Melanocyte of skin (primary cell): ENCODE data around the gene TMIGD3. TPM values are rescaled to one million over a fixed set of nuclear protein-coding genes. Genes with fewer than 3 reads are reported as not detected.

ENCODE experiments used
- small RNA-seq, 2 donors: library from RNA; depleted of rRNA; stranded (forward); fragments of <200 nt; gene quantifications; one replicate each; pipeline ENCODE3, GENCODE V24; 2012
- total RNA-seq, 2 donors: library from RNA; depleted of rRNA; stranded (reverse); fragments of >200 nt; gene quantifications; 2 replicates each; pipeline ENCODE4 v1.2.3, GENCODE V29; 2012

Gene TMIGD3
- 1 to 10 TPM in 1 of 2 donors, under 1 TPM in 1; 0.34 to 1.3 TPM for total RNA-seq

GRCh38 chr1:111503585-111504060 lies at the start of gene TMIGD3, which contains the start of gene ADORA3:
TMIGD3 (minus strand) TSS chr1:111503633; CDS start chr1:111503354, 279 bp downstream.
ADORA3 (minus strand) TSS chr1:111503633; CDS start chr1:111503354, 279 bp downstream.

GRCh38 chr1:111448918-111449702 lies 54.3 kb downstream of the TMIGD3 start, which contains the start of the genes ATP5PB and WDR77:
ATP5PB (plus strand) TSS chr1:111449464; CDS start chr1:111449542, 78 bp downstream.
WDR77 (minus strand) TSS chr1:111449256; CDS start chr1:111449169, 87 bp downstream.

Small RNA genes within 50 kb of the gene (small RNA-seq; reads per million reads assigned to genes)
- gene RF00019 = 0 reads per million in 2 donors
- 0 to 0.34 reads per million in 2 donors for gene RNU6-792P

Other genes starting within 250 kb of the TMIGD3 start
- not detected for gene CHIA, start 212.8 kb downstream of the TMIGD3 start, total RNA-seq
- 1 to 10 TPM in 1 of 2 donors, under 1 TPM in 1; 0.67 to 1.0 TPM for gene OVGP1, start 75.9 kb downstream of the TMIGD3 start, total RNA-seq
- gene WDR77, start 54.4 kb downstream of the TMIGD3 start, total RNA-seq = 10 to 100 TPM; 33.0 to 71.6 TPM
- 100 to 1,000 TPM; 283 to 360 TPM for gene ATP5PB, start 54.2 kb downstream of the TMIGD3 start, total RNA-seq
- under 1 TPM in 1 of 2 donors, not detected in 1; 0.34 TPM for gene C1orf162, start 29.6 kb downstream of the TMIGD3 start, total RNA-seq
- gene ADORA3, start within 50 bp of the TMIGD3 start, total RNA-seq = not detected
- gene RAP1A, start 116.2 kb upstream of the TMIGD3 start, total RNA-seq = 10 to 100 TPM; 10.3 to 11.7 TPM
- gene INKA2, start 235.8 kb upstream of the TMIGD3 start, total RNA-seq = under 1 TPM; 0.34 to 0.67 TPM